Stimulated activated CD8-positive, alpha-beta memory T cell treated with anti-CD3 and anti-CD28 coated beads, Interleukin-12 subunit alpha, Interleukin-12 subunit beta, amount 100 ng/mL, for 24 hours (primary cell): Measurements from ENCODE around the gene MUC2.
"Not testable (repeated sequence)": the region's sequence is repeated elsewhere in the genome, so short reads cannot be mapped to it uniquely, and the experiment has no call there.

ENCODE experiments used
- DNase-seq: peaks from one replicate; pipeline ENCODE4 v3.0.0-alpha.2; 2020; ENCODE audit errors: extremely low read depth

The MUC2 gene

GRCh38 chr11:1104411-1105182, 29.9 kb downstream of the MUC2 start:
- DNase-seq: no peak

- no peak for DNase-seq
Measured at GRCh38 chr11:1105183-1105565, 30.5 kb downstream of the MUC2 start.

GRCh38 chr11:1106387-1106786, 31.7 kb downstream of the MUC2 start:
- no peak for DNase-seq

GRCh38 chr11:1107316-1108245, 32.9 kb downstream of the MUC2 start:
- no peak for DNase-seq

DNA sequence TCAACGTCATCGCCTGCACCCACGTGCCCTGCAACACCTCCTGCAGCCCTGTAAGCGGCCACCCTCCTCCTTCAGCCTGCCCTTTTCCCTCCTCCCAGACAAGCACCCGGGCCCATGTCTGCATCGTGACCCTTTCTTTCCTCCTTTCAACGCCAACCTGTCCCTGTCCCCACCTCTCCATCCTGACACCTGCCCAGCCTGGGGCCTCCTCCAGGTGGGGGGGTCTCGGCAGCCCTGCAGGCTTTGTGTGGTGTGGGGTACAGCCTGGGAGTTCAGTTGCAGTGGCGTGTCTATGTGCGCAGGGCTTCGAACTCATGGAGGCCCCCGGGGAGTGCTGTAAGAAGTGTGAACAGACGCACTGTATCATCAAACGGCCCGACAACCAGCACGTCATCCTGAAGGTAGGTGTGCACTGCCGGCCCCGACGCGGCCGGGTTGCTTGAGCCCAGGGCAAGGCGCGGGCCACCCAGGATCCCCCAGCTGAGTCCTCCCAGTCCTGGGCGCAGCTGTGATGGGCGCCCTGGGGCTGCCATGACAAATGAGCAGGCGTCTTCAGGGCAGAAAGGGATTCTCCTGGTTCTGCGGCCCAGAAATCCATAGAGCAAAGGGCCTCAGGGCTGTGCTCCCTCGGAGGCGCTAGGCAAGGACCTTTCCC, 33.7 kb downstream of the MUC2 start:
- no peak for DNase-seq

- DNase-seq: no peak
Measured at GRCh38 chr11:1109101-1109917, 34.6 kb downstream of the MUC2 start.

DNA sequence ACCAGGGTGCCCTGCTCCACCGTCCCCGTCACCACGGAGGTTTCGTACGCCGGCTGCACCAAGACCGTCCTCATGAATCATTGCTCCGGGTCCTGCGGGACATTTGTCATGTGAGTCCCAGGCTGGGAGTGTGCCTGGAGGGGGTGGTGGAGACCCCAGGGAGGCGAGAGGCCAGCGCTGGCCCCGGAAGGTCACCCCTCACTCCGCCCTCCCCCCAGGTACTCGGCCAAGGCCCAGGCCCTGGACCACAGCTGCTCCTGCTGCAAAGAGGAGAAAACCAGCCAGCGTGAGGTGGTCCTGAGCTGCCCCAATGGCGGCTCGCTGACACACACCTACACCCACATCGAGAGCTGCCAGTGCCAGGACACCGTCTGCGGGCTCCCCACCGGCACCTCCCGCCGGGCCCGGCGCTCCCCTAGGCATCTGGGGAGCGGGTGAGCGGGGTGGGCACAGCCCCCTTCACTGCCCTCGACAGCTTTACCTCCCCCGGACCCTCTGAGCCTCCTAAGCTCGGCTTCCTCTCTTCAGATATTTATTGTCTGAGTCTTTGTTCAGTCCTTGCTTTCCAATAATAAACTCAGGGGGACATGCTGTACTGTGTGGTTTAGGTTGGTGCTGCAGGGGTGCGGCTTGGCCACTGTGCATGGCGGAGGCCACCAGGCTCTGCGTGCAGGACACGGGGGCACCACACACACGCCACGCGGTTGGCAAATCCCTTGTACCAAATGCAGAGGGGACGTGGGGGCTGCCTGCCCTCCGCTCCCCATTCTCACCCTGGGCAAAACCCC, 35.4 kb downstream of the MUC2 start:
- DNase-seq: no peak

DNA sequence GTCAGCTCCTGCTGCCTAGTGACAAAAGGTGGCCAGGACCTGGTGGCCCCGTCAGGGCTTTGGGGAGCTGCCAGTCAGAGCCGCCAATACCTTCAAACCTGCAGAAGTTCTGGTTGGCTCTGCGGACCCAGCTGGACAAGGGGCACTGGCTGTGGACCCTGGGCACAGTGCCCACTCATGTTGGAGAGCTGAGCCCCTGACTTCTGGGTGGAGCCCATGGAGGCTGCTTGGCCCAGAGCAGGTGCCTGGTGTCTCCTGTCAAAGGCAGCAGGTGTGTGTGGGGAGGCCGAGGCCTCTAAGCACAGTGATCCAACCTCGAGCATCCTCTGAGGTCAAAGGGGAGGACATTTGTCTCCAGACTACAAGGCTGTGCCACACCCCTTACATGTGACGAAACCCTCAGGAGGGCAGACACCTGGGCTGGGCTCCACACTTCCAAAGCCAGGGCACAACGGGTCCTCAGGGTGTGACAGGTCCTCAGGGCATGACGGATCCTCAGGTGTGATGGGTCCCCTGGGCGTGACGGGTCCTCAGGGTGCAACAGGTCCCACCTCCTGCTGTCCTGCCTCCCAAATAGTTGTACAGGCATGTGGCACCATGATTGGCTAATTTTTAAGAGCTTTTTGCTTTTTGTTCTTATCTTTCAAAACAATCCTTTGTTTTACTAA, 37.0 kb downstream of the MUC2 start:
- no peak for DNase-seq

- no peak for DNase-seq
Measured at GRCh38 chr11:1112351-1113191, 37.9 kb downstream of the MUC2 start.

- DNase-seq: no peak
Measured at GRCh38 chr11:1113405-1114201, 38.9 kb downstream of the MUC2 start.

DNA sequence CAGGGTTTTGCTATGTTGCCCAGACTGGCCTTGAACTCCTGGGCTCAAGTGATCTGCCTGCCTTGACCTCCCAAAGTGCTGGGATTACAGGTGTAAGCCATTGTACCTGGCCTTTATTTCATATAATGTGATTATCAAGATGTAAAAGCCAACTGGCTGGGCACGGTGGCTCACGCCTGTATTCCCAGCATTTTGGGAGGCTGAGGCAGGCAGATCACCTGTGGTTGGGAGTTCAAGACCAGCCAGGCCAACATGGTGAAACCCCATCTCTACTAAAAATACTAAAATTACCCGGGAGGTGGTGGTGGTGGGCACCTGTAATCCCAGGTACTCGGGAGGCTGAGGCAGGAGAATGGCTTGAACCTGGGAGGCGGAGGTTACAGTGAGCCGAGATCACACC, 40.6 kb downstream of the MUC2 start:
- DNase-seq: not testable (repeated sequence)

- no peak for DNase-seq
Measured at GRCh38 chr11:1116104-1116503, 41.4 kb downstream of the MUC2 start.

- no peak for DNase-seq
Measured at GRCh38 chr11:1116666-1117390, 42.2 kb downstream of the MUC2 start.

DNA sequence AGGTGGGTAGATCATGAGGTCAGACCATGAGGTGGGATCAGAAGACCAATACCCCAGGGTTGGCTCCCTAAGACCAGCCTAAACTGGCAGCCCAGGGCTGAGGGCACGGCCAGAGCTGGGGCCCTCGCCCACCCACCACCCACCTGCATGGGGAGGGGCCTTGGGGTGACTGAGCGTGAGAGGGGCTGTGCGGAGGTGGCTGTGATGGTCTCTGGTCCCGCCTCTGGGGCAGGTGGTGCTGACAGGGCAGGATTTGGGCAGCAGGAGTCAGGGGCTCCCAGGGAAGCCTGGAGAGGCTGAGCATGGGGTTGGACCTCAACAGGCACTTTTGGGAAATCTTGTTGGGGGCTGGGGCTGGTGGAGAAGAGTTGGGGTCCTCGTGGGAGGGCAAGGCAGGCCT, 43.3 kb downstream of the MUC2 start:
- DNase-seq: no peak

- no peak for DNase-seq
Measured at GRCh38 chr11:1118755-1119603, 44.3 kb downstream of the MUC2 start.

DNA sequence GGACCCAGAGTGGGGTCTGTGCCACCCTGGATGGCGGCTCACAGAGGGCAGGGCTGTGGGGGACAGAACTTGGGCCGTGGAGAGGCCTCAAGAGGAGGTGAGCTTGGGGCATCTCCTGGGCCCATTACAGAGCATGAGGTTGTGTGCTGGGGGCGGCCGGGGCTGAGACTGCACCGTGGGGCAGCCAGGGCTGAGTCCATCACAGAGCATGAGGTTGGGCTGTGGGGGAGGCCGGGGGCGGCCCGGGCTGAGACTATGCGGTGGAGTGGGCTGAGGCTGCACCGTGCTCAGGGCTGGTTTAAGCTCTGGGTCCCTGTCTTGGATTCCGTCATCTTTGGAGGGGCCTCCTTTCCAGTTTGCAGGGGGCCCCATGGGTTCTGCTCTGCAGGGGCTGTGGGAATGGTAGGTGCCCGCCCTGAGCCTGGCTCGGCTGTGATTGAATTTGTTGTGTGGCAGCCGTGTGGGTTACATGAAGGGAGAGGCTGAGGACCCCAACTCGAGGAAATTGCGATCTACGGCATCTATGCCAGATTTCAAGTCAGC, 45.0 kb downstream of the MUC2 start:
- no peak for DNase-seq
